NB4 (cell line): ENCODE data around the gene DNMT3A.

Experiments used
- CTCF ChIP-seq: IDR thresholded peaks from one replicate; pipeline ENCODE4 v1.5.1; 2012; ENCODE audit warnings: low read depth, low read length
- MAX ChIP-seq: IDR thresholded peaks from 2 replicates; pipeline ENCODE4 v1.6.1; 2011; ENCODE audit warnings: low read depth, low read length
- POLR2A ChIP-seq: IDR thresholded peaks from 2 replicates; pipeline ENCODE4 v1.6.1; 2011; ENCODE audit warnings: mild to moderate bottlenecking; ENCODE audit not compliant: insufficient read length; ENCODE audit errors: extremely low read depth

- TF ChIP-seq CTCF = no peak
- no peak for TF ChIP-seq MAX
- TF ChIP-seq POLR2A = no peak
Observed at GRCh38 chr2:25339791-25340180, 1.9 kb downstream of the DNMT3A start.
